Gastroesophageal sphincter (tissue), 3 donors: ENCODE data around the gene ART5.

Experiments used
- CTCF ChIP-seq, 4 experiments: fragments of 200-600 bp in 2 of 4; fragments of 450-650 bp in 2 of 4; sonication (generic) in 1 of 4; IDR thresholded peaks; one replicate each; pipeline ENCODE4 v1.5.1; 2017 to 2019; ENCODE audit warnings: antibody characterized with exemption in 4 of 4, mild to moderate bottlenecking in 2 of 4, moderate library complexity in 2 of 4
- POLR2A ChIP-seq, 2 donors: fragments of 450-650 bp; IDR thresholded peaks; one replicate each; pipeline ENCODE4 v1.6.1; 2017; ENCODE audit warnings: antibody characterized with exemption in 2 of 2, mild to moderate bottlenecking in 2 of 2, moderate library complexity in 1 of 2
- POLR2AphosphoS5 ChIP-seq: sonication (generic); formaldehyde crosslinking; IDR thresholded peaks from one replicate; pipeline ENCODE4 v1.6.1; 2017; ENCODE audit warnings: antibody characterized with exemption

DNA sequence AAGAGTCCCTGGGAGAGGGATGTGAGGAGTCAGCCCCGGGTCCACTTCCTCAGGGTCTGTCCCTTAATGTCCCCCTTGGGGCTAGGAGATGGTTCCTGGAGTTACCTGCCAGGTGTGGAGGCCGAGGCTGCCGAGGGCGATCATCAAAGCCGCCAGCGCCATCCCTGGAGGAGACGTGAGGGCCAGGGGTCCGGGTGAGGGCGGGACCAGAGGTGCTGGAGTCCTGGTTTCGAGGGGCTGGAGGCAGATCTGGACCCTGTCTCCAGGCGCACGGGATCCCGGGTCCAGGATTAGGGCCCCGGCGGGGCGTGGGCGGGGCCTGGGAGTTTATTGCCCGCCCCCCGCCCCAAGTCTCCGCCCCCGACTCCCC lies at the start of gene ART5:
- TF ChIP-seq CTCF (IDR thresholded peaks at IDR 0.05) (no peak), POLR2A (IDR thresholded peaks at IDR 0.05) (no peak), POLR2AphosphoS5 (no peak)
